ENCODE data around the gene INTS11.

INTS11 gene

DNA sequence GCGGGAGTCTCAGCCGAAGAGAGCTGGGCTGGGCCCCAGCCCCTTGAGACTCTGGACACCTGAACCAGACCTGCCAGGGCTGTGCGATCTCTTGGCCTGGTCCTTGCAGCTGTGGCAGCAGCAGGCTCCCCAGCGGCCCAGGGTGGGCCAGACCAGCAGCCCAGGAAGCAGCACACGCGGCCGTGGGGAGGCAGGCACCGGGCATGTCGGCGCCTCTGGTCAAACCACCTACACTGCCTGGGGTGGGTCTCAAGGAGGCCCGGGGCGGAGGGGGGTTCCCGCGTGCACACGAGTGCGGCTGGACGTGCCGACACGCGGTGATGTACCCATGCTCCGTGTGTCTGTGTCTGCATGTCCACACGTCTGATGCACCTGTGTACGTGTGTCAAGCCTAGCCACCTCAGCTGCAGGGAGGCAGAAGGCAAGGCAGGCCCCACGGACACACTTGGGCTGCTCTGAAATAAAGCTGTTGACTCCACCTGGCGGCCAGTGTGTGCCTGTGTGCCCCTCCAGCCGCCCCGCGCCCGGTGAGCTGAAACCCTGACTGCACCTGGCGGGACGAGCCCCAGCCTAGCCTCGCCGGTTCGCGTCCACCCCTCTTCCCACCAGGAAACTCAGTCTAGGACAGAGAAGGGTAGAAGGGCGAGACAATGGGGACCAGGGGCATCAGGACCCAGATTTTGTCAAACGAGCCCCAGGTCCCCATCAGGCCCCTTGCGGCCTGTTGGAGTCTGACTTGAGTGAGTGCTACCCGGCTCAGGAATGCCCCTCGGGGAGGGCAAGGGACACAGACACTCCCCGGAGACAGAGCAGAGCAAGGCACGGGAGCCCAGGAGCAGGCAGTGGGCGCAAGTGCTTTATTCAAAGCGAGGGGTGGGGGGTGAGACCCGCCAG is 32.7 kb downstream of the INTS11 start:
- DNase-seq (ENCODE audit: extremely low spot score, insufficient read length, low read depth) (peak; percentile 77), FAIRE-seq (peak; percentile 91)

DNA sequence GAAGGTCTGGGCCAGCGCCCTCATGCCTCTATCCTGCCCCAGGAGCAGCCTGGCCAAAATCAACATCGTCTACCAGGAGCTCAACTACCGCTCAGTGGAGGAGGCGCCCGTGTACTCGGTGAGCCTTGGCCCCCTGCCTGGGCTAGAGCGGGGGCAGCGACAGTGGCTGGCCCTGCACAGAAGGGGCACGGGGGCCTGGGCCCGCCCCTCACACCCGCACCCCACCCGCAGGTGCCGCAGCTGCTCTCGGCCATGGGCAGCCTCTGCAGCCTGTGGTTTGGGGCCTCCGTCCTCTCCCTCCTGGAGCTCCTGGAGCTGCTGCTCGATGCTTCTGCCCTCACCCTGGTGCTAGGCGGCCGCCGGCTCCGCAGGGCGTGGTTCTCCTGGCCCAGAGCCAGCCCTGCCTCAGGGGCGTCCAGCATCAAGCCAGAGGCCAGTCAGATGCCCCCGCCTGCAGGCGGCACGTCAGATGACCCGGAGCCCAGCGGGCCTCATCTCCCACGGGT is 33.4 kb downstream of the INTS11 start:
- FAIRE-seq (no peak), DNase-seq (ENCODE audit: extremely low spot score, insufficient read length, low read depth) (no peak)

DNA sequence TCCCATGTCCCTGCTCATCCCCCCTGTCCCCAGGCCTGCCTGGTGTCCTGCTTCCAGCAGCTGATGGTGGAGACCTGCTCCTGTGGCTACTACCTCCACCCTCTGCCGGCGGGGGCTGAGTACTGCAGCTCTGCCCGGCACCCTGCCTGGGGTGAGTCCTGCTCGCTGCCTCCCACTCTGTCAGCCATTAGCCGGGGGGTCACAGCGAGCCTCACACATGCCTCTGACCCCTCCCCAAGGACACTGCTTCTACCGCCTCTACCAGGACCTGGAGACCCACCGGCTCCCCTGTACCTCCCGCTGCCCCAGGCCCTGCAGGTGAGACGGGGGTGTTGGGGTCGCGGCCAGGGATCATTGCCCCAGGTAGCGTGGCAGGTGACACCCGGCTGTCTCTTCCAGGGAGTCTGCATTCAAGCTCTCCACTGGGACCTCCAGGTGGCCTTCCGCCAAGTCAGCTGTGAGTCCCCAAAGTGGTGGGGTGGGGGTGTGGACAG is 34.2 kb downstream of the INTS11 start:
- DNase-seq (ENCODE audit: extremely low spot score, insufficient read length, low read depth) = peak; percentile 67
- FAIRE-seq = peak; percentile 71

DNA sequence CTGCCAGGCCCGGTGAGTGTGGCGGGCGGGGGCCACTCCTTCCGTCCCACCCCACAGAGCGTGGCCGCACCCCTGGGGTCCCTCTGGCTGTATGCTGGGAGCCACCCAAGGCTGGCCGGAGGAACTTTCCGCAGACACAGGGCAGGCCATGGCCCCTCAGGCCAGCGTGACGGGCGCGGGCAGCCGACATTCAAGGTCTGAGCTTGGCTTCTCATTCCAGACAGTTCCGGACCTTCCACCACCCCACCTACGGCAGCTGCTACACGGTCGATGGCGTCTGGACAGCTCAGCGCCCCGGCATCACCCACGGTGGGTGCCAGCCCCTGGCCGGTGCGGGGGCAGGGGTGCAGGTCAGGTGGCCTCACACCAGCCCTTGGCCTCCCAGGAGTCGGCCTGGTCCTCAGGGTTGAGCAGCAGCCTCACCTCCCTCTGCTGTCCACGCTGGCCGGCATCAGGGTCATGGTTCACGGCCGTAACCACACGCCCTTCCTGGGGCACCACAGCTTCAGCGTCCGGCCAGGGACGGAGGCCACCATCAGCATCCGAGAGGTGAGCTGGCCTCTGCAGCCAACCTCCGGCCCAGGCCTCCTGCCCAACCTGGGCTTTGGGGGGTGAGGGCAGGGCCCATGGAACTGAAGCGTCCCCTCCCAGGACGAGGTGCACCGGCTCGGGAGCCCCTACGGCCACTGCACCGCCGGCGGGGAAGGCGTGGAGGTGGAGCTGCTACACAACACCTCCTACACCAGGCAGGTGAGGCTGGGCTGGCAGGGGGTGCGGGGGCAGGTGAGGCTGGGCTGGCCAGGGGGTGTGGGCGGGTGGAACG is 37.0 kb downstream of the INTS11 start:
- FAIRE-seq = no peak
- DNase-seq (ENCODE audit: extremely low spot score, insufficient read length, low read depth) = no peak

DNA sequence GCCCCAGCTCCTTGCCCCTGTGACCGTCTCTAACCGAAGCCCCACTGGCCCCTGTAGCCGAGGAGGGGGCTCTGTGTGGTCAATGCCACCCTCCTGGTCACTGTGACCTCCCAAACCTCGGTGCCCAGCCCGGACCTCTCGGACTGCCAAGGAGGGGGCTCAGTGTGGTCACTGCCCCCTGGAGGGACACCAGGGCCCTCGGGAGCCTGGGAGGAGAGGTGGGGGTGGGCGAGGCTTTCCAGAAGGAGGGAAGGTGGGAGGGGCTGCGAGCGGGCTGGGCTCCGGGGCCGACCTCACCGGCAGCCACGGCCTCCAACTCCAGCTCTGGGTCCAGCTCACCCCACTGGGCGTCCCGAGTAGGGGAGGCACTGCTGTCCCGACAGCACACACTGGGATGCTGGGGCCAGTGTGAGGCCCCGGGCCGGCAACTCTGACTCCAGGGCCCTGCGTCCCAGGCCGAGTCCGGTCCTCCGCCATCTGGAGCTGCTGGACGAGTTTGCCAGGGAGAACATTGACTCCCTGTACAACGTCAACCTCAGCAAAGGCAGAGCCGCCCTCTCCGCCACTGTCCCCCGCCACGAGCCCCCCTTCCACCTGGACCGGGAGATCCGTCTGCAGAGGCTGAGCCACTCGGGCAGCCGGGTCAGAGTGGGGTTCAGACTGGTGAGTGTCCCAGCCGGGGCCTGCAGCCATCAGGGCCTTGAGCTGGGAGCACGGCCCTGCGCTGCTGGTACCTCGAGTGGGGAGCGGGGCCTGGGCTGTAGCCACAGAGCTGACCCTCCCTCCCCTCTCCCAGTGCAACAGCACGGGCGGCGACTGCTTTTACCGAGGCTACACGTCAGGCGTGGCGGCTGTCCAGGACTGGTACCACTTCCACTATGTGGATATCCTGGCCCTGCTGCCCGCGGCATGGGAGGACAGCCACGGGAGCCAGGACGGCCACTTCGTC is 37.9 kb downstream of the INTS11 start:
- FAIRE-seq (no peak), DNase-seq (ENCODE audit: extremely low spot score, insufficient read length, low read depth) (no peak)

DNA sequence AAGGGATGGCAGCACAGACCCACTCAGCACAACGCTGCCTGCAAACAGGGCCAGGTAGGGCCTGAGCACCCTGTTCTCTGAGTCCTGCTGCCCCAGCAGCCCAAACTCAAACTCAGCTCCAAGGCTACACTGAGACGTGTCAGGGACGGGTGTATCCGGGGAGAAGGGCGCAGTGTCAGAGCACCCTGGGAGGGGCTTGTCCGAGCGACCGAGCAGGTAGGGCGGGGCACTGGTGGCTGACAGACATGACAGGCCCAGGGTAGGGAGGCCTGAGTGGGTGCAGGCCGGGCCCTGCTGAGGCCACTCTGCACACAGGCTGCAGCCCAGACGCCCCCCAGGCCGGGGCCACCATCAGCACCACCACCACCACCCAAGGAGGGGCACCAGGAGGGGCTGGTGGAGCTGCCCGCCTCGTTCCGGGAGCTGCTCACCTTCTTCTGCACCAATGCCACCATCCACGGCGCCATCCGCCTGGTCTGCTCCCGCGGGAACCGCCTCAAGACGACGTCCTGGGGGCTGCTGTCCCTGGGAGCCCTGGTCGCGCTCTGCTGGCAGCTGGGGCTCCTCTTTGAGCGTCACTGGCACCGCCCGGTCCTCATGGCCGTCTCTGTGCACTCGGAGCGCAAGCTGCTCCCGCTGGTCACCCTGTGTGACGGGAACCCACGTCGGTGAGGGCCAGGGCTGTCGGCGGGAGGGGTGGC is 38.7 kb downstream of the INTS11 start:
- DNase-seq (ENCODE audit: extremely low spot score, insufficient read length, low read depth) (no peak), FAIRE-seq (no peak)

DNA sequence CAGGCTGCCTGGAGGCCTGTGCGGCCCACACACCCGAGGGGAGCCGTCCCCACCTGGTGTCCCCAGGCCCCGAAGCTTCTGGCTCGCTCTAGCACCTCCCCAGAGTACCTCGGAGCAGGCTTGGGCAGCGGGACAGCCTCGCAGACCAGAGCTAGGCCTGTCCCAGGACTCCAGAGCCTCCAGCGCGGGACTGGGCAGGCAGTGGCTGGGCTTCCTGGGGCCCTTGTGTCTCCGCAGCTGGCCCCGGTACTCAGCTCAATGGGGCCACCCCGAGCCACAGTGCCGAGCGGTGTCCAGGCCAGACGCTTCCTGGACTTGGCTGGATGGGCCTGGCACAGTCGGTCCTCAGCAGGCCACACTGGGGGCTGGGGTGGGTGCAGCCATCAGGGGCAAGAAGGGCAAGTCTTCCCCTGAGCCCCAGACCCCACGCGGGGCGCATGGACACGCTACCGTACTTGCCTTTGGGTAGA is 39.3 kb downstream of the INTS11 start:
- FAIRE-seq (no peak), DNase-seq (ENCODE audit: extremely low spot score, insufficient read length, low read depth) (no peak)

DNA sequence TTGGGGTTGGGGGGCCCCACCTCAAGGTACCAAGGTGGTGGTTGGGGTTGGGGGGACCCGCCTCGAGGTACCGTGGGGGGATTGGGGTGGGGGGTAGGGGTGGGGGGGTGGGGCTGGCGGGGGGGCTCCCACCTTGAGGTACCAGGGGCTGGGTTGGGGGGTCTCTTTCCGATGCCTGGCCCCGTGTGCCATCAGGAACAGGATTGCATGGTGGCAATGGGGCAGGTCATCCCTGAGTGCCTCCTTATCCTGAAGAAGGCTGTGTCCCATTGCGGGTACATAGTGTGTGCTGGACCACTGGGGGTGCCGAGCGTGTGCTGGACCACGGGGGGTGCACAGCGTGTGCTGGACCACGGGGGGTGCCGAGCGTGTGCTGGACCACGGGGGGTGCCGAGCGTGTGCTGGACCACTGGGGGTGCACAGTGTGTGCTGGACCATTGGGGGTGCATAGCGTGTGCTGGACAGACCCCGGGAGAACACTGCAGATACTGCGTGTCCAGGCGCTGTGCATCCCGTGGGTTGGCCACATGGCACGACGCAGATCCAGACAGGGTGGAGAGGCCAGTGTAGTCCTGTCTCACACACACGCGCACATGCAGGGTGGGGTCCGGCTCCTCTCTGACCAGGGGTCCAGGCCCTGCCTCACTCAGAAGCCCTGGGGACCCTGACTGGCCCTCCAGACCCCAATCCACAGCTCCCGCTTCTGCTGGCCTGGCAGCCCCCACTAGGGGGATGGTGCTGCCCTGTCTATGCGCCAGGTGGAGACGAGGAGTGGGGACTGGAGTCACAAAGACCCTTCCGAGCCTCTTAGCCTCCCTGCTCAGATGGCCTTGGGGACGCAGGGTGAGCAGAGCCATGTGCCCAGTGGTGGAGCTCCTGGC is 40.0 kb downstream of the INTS11 start:
- no peak for DNase-seq (ENCODE audit: extremely low spot score, insufficient read length, low read depth)
- no peak for FAIRE-seq

DNA sequence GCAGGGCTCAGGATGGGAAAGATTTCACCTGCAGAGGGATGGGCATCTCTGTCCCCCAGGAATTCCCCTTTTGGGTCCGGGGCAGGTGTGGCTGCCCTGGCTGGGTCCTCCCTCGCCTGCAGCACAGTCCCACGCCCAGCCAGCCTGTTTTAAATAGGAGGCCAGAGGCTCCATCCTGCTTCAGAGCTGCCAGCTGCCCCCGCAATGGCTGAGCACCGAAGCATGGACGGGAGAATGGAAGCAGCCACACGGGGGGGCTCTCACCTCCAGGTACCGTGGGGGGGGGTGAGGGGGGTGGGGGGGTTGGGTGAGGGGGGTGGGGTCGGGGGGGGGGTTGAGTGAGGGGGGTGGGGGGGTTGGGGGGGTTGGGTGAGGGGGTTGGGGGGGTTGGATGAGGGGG is 40.6 kb downstream of the INTS11 start:
- DNase-seq (ENCODE audit: extremely low spot score, insufficient read length, low read depth) (no peak), FAIRE-seq (no peak)

DNA sequence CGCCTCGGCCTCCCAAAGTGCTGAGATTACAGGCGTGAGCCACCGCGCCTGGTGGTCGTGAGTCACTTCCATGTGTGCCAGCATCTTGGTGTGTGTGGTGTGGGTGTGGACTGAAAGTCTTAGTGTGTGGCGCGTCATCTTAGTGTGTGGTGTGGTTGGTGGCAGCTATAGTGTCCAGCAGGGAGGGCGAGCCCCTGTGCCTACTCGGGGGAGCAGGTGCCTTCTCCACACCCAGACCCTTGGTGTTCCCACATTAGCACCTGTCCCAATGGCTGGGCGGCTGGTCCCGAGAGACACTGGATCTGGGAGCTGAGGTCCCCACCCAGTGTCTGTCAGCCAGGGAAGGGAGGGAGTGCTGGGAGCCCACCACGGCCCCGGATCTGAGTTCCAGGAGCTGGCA is 41.5 kb downstream of the INTS11 start:
- FAIRE-seq (no peak), DNase-seq (ENCODE audit: extremely low spot score, insufficient read length, low read depth) (no peak)

DNA sequence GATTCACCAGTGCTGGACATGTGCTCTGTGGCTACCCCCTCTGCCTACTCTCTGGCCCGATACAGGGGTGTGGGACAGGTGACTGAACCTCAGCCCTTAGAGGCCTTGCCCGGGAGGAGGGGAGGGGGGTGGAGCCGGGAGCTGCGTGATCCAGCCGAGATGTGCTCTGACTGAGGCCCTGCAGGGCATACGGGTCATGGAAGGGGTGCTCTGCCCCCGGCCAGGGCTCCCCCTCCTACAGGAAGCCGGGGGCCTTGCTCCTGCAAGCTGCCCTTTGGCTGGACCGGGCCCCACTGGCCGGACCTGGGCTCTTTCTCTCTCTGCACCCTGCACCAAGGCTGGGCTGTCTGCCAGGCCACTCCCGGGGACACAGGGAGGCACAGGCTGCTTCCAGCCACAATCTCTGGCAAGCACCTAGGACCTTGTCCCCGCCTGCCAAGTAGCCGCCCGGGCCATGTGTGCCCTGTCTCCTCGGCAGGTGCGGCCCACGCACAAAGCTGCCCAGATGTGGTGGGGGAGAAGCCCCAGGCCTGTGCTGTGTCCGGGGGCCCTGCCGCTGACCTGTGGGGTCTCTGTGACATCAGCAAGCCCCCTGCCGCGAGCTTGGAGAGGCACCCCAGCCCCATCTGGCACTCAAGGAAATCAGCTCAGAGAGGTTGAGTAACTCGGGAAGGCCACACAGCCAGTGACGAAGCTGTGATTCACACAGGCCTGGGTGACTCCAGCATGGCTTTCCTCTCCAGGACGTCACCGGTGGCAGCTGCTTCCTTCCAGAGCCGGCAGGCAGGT is 42.7 kb downstream of the INTS11 start:
- no peak for DNase-seq (ENCODE audit: extremely low spot score, insufficient read length, low read depth)
- FAIRE-seq = no peak

DNA sequence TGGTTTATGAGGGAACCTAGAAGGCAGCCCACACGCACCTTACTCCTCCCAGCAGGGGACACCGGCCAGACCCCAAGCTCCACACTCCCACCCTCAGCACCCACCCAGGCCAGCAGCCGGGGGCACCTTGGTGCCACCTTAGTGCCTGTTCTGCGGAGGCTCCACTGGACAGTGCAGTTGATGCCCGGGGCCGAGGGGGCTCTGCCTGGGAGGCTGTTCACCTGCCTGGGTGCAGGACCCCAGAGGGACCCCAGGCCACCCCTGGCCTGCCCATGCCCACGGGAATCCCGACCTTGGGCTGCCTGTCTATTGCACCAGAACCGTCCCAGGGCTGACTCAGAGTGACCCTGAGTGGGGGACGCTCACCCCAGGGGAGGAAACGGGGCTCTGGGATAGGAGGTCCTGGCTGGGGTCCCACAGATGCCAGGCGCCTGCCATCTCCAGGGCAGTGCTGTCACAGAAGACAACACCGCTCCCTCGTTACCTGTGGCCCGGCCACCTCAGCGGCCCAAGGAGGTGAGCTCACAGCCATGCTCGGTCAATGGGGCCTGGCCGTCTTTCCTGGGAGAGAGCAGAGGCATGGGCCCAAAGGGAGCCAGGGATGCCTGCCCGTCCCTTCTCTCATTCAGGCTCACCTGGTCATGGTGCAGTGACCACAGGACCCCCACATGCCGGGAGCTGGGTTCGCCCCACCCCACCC is 43.5 kb downstream of the INTS11 start:
- no peak for FAIRE-seq

DNA sequence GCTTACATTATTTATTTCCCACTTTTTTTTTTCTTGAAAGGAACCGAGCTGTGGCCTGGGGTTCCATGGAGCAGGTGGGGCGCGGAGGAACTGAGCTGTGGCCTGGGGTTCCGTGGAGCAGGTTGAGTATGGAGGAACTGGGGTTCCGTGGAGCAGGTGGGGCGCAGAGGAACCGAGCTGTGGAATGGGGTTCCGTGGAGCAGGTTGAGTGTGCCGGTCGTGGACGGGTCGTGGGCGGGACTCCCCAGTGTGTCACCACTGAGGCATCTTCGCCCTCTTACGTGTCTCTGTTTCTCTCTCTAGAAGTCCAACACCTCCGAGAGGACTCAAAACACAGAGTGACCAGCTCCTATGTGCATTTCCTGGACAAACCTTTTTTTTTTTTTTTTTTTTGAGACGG is 45.4 kb downstream of the INTS11 start:
- no peak for FAIRE-seq
- no peak for DNase-seq (ENCODE audit: extremely low spot score, insufficient read length, low read depth)

More for the DNA sequence above, 43.5 kb downstream of the INTS11 start:
- no peak for DNase-seq (ENCODE audit: extremely low spot score, insufficient read length, low read depth)

DNA sequence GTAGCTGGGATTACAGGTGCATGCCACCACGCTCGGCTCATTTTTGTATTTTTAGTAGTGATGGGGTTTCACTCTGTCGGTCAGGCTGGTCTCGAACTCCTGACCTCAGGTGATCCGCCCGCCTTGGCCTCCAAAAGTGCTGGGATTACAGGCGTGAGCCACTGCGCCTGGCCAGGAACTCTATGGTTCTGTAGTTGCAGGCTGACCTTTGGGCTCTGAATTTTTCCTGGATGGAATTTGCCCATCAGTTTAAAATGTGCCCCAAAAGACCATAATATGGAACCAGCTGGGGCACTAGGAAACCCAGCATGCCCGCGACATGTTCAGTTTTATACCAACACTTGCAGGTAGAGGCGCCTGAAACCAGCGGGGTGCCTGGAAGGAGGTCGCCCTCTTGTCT is 45.8 kb downstream of the INTS11 start:
- no peak for FAIRE-seq
- no peak for DNase-seq (ENCODE audit: extremely low spot score, insufficient read length, low read depth)

DNA sequence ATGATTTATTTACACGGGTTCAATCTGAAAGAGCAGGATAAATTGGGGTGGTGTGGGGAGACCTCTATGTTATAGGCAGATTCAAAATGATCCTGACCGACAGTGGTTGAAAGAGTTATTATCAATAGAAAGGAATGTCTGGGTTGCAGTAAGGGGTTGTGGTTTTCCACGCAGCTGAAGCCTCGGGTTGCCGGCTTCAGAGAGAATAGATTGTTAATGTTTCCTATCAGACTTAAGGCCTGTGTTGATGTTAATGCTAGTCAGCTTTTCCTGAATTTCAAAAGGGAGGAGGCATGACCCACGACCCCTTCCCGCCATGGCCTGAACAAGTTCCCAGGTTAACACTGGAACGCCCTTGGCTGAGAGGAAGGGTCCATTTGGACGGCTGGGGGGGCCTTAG is 48.6 kb downstream of the INTS11 start:
- DNase-seq (ENCODE audit: extremely low spot score, insufficient read length, low read depth) = no peak

DNA sequence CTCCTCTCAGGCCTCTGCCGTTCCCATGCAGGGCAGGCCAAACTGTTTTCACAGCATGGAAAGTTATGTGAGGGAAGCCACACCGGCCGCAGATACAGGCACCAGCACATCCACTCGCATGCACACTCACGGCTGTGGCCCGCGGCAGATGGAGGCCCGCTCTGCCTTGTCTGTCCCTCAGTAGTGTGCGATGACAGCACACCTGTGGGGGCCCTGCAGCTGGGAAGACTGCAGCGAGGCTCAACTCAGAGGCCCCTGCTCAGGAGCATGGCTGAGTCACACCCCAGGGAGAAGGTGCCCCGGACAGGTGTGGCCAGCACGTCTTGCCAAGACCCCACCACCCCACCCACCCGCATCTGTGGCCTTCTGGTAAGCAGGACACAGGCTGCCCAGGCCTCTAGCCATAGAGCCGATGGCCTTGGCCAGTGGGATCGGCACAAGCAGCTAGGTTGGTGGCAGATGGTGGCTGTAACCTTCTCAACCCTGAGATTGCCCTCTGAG is 49.5 kb downstream of the INTS11 start:
- no peak for FAIRE-seq
- DNase-seq (ENCODE audit: extremely low spot score, insufficient read length, low read depth) = no peak

More for the DNA sequence above, 48.6 kb downstream of the INTS11 start:
- no peak for FAIRE-seq
